IMR-90 (cell line): ENCODE data around the gene KMT2C.
"Not testable (repeated sequence)": the region's sequence is repeated elsewhere in the genome, so short reads cannot be mapped to it uniquely, and the experiment has no call there.

Experiments
- CEBPB ChIP-seq: IDR thresholded peaks from 2 replicates; pipeline ENCODE4 v1.6.1; 2012; ENCODE audit warnings: low read depth, low read length, improper control_type of control experiment
- ELK1 ChIP-seq: fragments of 150-350 bp; IDR thresholded peaks from 2 replicates; pipeline ENCODE4 v1.6.1; 2016; ENCODE audit warnings: low read depth, mild to moderate bottlenecking, low read length, moderate library complexity, borderline replicate concordance
- FOS ChIP-seq: fragments of 150-350 bp; IDR thresholded peaks from 2 replicates; pipeline ENCODE4 v1.6.1; 2016; ENCODE audit warnings: low read depth, low read length
- MAFK ChIP-seq: IDR thresholded peaks from 2 replicates; pipeline ENCODE4 v1.6.1; 2012; ENCODE audit warnings: low read depth, low read length, improper control_type of control experiment
- POLR2A ChIP-seq: IDR thresholded peaks from 2 replicates; pipeline ENCODE4 v1.6.1; 2012; ENCODE audit warnings: mild to moderate bottlenecking, low read depth, low read length
- TF ChIP-seq, protein P1 (sequence below): conservative IDR thresholded peaks from 2 replicates; pipeline ENCODE4 v1.5.1; 2012; ENCODE audit warnings: mild to moderate bottlenecking, low read depth, low read length, improper control_type of control experiment

- TF ChIP-seq, protein P1, sequence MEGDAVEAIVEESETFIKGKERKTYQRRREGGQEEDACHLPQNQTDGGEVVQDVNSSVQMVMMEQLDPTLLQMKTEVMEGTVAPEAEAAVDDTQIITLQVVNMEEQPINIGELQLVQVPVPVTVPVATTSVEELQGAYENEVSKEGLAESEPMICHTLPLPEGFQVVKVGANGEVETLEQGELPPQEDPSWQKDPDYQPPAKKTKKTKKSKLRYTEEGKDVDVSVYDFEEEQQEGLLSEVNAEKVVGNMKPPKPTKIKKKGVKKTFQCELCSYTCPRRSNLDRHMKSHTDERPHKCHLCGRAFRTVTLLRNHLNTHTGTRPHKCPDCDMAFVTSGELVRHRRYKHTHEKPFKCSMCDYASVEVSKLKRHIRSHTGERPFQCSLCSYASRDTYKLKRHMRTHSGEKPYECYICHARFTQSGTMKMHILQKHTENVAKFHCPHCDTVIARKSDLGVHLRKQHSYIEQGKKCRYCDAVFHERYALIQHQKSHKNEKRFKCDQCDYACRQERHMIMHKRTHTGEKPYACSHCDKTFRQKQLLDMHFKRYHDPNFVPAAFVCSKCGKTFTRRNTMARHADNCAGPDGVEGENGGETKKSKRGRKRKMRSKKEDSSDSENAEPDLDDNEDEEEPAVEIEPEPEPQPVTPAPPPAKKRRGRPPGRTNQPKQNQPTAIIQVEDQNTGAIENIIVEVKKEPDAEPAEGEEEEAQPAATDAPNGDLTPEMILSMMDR: not testable (repeated sequence)
- not testable (repeated sequence) for TF ChIP-seq ELK1, MAFK, CEBPB, FOS, POLR2A
Observed at GRCh38 chr7:152378497-152378896, 57.3 kb downstream of the KMT2C start.
